HCT116 (cell line): ENCODE results near the gene SND1. TPM values are rescaled to one million over a fixed set of nuclear protein-coding genes. Genes with fewer than 3 reads are reported as not detected.

Experiments used
- ATAC-seq: fragments of 200-7000 bp; cut with Tn5 transposase; 2 replicates; pipeline ENCODE4 v1.9.1; 2020; ENCODE audit warnings: mild to moderate bottlenecking, moderate library complexity
- BruUV-seq: library from RNA; stranded (reverse); fragments of 400-500 nt; replicated peaks from 2 replicates; lab custom pipeline; 2021; lab: Mats Ljungman, UMichigan
- CTCF ChIA-PET: fragments of 300-600 bp; sonication (Branson Sonifier 250); formaldehyde crosslinking; loops from one replicate; lab custom pipeline; 2021; ENCODE audit warnings: antibody characterized with exemption; lab: Charles Lee
- POLR2A ChIA-PET: fragments of 300-600, 350-600 bp; sonication (Branson Sonifier 250); formaldehyde crosslinking; loops from one replicate; lab custom pipeline; 2021; ENCODE audit warnings: antibody characterized with exemption; lab: Charles Lee
- RAD21 ChIA-PET, 2 experiments: fragments of 300-600 bp; sonication (Branson Sonifier 250); formaldehyde crosslinking; loops; one replicate each; lab custom pipeline; 2023; ENCODE audit warnings: low total read pairs in 2 of 2; ENCODE audit not compliant: uncharacterized antibody in 2 of 2, unreplicated experiment in 2 of 2, low non-redundant PET in 1 of 2; lab: Charles Lee
- DNase-seq: peaks from one replicate; pipeline ENCODE4 v3.0.0-alpha.2; 2010; ENCODE audit warnings: low read depth, low spot score
- H2AFZ ChIP-seq: fragments of 200-600 bp; shearing (Covaris generic), sonication (generic); 2 replicates; pipeline ENCODE4 v1.6.1; 2017; ENCODE audit warnings: low read depth, mixed run types, mixed read lengths, antibody characterized with exemption, low read length; ENCODE audit not compliant: poor library complexity, severe bottlenecking
- H3K27ac ChIP-seq: 2 replicates; pipeline ENCODE4 v1.5.1; 2012; ENCODE audit warnings: low read depth, low read length
- H3K27me3 ChIP-seq: fragments of 200-600 bp; sonication (generic); 2 replicates; pipeline ENCODE4 v1.6.1; 2016; ENCODE audit warnings: mixed run types, low read length, mixed read lengths; ENCODE audit not compliant: insufficient read depth
- H3K36me3 ChIP-seq, 2 experiments: fragments of 200-500 bp in 1 of 2; fragments of 200-600 bp in 1 of 2; sonication (Bioruptor generic) in 1 of 2; sonication (generic) in 1 of 2; 2 replicates each; pipeline versions ENCODE4 v1.5.1 to v1.6.1; 2014 to 2016; ENCODE audit warnings: low read length in 2 of 2, inconsistent platforms in 1 of 2, mixed read lengths in 1 of 2, mixed run types in 1 of 2; ENCODE audit not compliant: insufficient read depth in 2 of 2, control insufficient read depth in 1 of 2
- H3K4me1 ChIP-seq, 2 experiments: fragments of 200-600 bp in 1 of 2; sonication (generic) in 1 of 2; 2 replicates each; pipeline versions ENCODE4 v1.5.1 to v1.6.1; 2012 to 2017; ENCODE audit warnings: low read length in 2 of 2, inconsistent platforms in 1 of 2, mild to moderate bottlenecking in 1 of 2, mixed read lengths in 1 of 2, mixed run types in 1 of 2, moderate library complexity in 1 of 2; ENCODE audit not compliant: insufficient read depth in 2 of 2, control insufficient read depth in 1 of 2
- H3K4me2 ChIP-seq: fragments of 200-600 bp; sonication (generic); 2 replicates; pipeline ENCODE4 v1.6.1; 2017; ENCODE audit warnings: mixed run types, low read length, mixed read lengths
- H3K4me3 ChIP-seq, 2 experiments: fragments of 200-600 bp in 1 of 2; sonication (generic) in 1 of 2; replicated peaks in 1 of 2; 2 replicates each; pipeline ENCODE4 v1.5.1; 2011 to 2016; ENCODE audit warnings: low read length in 2 of 2, control low read depth in 1 of 2, low read depth in 1 of 2, mild to moderate bottlenecking in 1 of 2, mixed read lengths in 1 of 2, mixed run types in 1 of 2
- H3K79me2 ChIP-seq: fragments of 200-600 bp; sonication (generic); 2 replicates; pipeline ENCODE4 v1.6.1; 2017; ENCODE audit warnings: mild to moderate bottlenecking, mixed run types, low read length, moderate library complexity, mixed read lengths; ENCODE audit not compliant: insufficient read depth
- H3K9ac ChIP-seq: fragments of 200-600 bp; sonication (generic); 2 replicates; pipeline ENCODE4 v1.6.1; 2016; ENCODE audit warnings: low read length, mixed read lengths
- H3K9me2 ChIP-seq: fragments of 200-600 bp; sonication (generic), shearing (Covaris generic); 2 replicates; pipeline ENCODE4 v1.6.1; 2017; ENCODE audit warnings: mixed run types, mild to moderate bottlenecking, moderate library complexity; ENCODE audit not compliant: insufficient read depth
- H3K9me3 ChIP-seq, 2 experiments: fragments of 200-500 bp in 1 of 2; fragments of 200-600 bp in 1 of 2; sonication (Bioruptor generic) in 1 of 2; sonication (generic) in 1 of 2; 2 replicates each; pipeline ENCODE4 v1.6.1; 2014 to 2017; ENCODE audit warnings: low read length in 2 of 2, mixed read lengths in 2 of 2, inconsistent platforms in 1 of 2, low read depth in 1 of 2, mild to moderate bottlenecking in 1 of 2, mixed run types in 1 of 2, moderate library complexity in 1 of 2; ENCODE audit not compliant: control insufficient read depth in 1 of 2, insufficient read depth in 1 of 2
- H4K20me1 ChIP-seq: fragments of 200-600 bp; sonication (generic), shearing (Covaris generic); 2 replicates; pipeline ENCODE4 v1.6.1; 2017; ENCODE audit warnings: mixed run types, mild to moderate bottlenecking, moderate library complexity; ENCODE audit not compliant: insufficient read depth
- CBX3 ChIP-seq: IDR thresholded peaks from 2 replicates; pipeline ENCODE4 v1.6.1; 2012; ENCODE audit warnings: low read depth
- CEBPB ChIP-seq: IDR thresholded peaks from 2 replicates; pipeline ENCODE4 v1.6.1; 2012; ENCODE audit warnings: low read depth
- EGR1 ChIP-seq: IDR thresholded peaks from 2 replicates; pipeline ENCODE4 v1.6.1; 2012; ENCODE audit warnings: low read depth
- EZH2 ChIP-seq: fragments of 200-600 bp; sonication (generic); IDR thresholded peaks from 2 replicates; pipeline ENCODE4 v1.6.1; 2017; ENCODE audit warnings: antibody characterized with exemption, mixed run types
- EZH2phosphoT487 ChIP-seq: fragments of 200-600 bp; IDR thresholded peaks from 2 replicates; pipeline ENCODE4 v1.6.1; 2018; ENCODE audit warnings: antibody characterized with exemption, borderline replicate concordance
- FOSL1 ChIP-seq: IDR thresholded peaks from 2 replicates; pipeline ENCODE4 v1.6.1; 2012; ENCODE audit warnings: low read depth
- JUND ChIP-seq: IDR thresholded peaks from 2 replicates; pipeline ENCODE4 v1.6.1; 2012
- POLR2A ChIP-seq: IDR thresholded peaks from 2 replicates; pipeline ENCODE4 v1.7.0; 2011; ENCODE audit warnings: borderline replicate concordance; ENCODE audit not compliant: insufficient read depth, insufficient read length; ENCODE audit errors: extremely low read depth
- RAD21 ChIP-seq: IDR thresholded peaks from 2 replicates; pipeline ENCODE4 v1.6.1; 2012; ENCODE audit warnings: low read depth, mild to moderate bottlenecking
- SIN3A ChIP-seq: IDR thresholded peaks from 2 replicates; pipeline ENCODE4 v1.6.1; 2012; ENCODE audit warnings: low read depth
- SP1 ChIP-seq: IDR thresholded peaks from 2 replicates; pipeline ENCODE4 v1.6.1; 2012; ENCODE audit warnings: low read depth
- SRF ChIP-seq: IDR thresholded peaks from 2 replicates; pipeline ENCODE4 v1.6.1; 2012; ENCODE audit warnings: low read depth
- TCF7L2 ChIP-seq: IDR thresholded peaks from 2 replicates; pipeline ENCODE4 v1.7.0; 2011; ENCODE audit warnings: borderline replicate concordance, inconsistent platforms; ENCODE audit not compliant: insufficient read depth, insufficient read length; ENCODE audit errors: extremely low read depth
- YY1 ChIP-seq: IDR thresholded peaks from 2 replicates; pipeline ENCODE4 v1.6.1; 2011; ENCODE audit warnings: low read length, low read depth, moderate library complexity, mild to moderate bottlenecking; ENCODE audit not compliant: insufficient replicate concordance; ENCODE audit errors: extremely low read depth
- ZFX ChIP-seq: fragments of 450-650 bp; IDR thresholded peaks from 2 replicates; pipeline ENCODE4 v1.6.1; 2017
- ZNF274 ChIP-seq: fragments of 200-500 bp; sonication (Bioruptor generic); IDR thresholded peaks from 2 replicates; pipeline ENCODE4 v1.6.1; 2014; ENCODE audit warnings: mild to moderate bottlenecking, low read depth, low read length, inconsistent platforms
- intact Hi-C: fragments of 100-400 bp; cut with micrococcal nuclease; formaldehyde crosslinking; loops from 2 replicates; pipeline ENCODE4 v1.10.0; 2022
- total RNA-seq: library from RNA; stranded (reverse); gene quantifications from one replicate; pipeline ENCODE4 v1.2.1, GENCODE V29; 2021; ENCODE audit not compliant: unreplicated experiment
- TF ChIP-seq, protein P1 (sequence below): IDR thresholded peaks from 2 replicates; pipeline ENCODE4 v1.6.1; 2011; ENCODE audit warnings: mild to moderate bottlenecking, low read length, moderate library complexity; ENCODE audit not compliant: insufficient replicate concordance; ENCODE audit errors: extremely low read depth
- TF ChIP-seq, protein P2 (sequence below): IDR thresholded peaks from 2 replicates; pipeline ENCODE4 v1.6.1; 2012
- TF ChIP-seq, protein P3 (sequence below): IDR thresholded peaks from 2 replicates; pipeline ENCODE4 v1.6.1; 2012; ENCODE audit warnings: low read depth

The SND1 gene
- total RNA-seq, 1 experiment from 2014 or later = 169 TPM

DNA sequence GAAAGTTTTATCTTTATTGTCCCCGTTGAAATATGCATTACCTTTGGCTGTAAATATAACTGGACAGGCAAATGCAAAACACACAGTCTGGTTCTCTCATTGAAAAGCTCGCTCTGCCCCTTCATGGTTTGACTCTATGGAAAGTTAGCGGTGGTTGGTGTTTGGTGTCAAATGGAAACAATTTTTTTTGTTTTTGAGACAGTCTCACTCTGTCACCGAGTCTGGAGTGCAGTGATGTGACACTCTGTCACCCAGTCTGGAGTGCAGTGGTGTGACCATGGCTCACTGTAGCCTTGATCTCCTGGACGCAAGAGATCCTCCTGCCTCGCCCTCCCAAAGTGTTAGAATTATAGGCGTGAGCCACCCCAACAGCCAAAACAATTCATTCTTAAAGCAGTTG, 229.6 kb downstream of the SND1 start (continued):
- TF ChIP-seq TCF7L2 = no peak
- no peak for TF ChIP-seq YY1
- no peak for TF ChIP-seq JUND
- TF ChIP-seq, protein P1, sequence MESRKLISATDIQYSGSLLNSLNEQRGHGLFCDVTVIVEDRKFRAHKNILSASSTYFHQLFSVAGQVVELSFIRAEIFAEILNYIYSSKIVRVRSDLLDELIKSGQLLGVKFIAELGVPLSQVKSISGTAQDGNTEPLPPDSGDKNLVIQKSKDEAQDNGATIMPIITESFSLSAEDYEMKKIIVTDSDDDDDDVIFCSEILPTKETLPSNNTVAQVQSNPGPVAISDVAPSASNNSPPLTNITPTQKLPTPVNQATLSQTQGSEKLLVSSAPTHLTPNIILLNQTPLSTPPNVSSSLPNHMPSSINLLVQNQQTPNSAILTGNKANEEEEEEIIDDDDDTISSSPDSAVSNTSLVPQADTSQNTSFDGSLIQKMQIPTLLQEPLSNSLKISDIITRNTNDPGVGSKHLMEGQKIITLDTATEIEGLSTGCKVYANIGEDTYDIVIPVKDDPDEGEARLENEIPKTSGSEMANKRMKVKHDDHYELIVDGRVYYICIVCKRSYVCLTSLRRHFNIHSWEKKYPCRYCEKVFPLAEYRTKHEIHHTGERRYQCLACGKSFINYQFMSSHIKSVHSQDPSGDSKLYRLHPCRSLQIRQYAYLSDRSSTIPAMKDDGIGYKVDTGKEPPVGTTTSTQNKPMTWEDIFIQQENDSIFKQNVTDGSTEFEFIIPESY = no peak
- TF ChIP-seq, all 23 proteins: peak for 0

DNA sequence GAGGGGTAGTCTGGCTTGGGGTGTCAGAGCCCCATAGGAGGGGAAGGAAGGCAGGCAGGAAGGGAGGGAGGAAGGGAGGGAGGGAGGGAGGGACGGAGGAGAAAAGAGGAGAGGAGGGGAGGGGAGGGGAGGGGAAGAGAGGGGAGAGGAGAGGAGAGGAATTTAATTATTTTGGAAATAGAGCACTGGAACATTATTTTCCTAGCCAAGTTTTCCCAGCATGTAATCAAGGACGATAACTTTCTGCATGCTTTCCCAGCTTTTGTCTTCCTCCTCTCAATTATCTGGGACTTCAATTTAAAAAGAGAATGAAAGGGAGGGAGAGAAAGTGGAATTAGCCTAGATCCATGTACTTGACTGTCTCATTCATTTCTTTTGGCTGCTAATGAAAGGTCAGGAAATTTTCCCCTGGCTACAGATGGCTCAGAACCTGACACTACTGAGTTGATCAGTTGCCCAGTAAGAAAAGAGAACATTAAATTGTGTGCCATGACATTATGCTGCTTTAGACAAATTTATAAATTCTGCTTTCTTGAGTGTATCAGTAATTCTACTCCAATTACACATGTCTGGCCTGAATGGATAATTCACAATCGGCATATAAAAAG, 230.4 kb downstream of the SND1 start:
- Histone ChIP-seq H2AFZ (no peak overlapping the region), H3K9me2 (no peaks in the 10 kb centered on the region), H3K4me2 (no peak overlapping the region), H3K79me2 (peaks cover 43% of the 10 kb centered on the region), H4K20me1 (peaks cover 9% of the 10 kb centered on the region; the same call in 1 of the 2 replicates), H3K27me3 (no peaks in the 10 kb centered on the region), H3K4me1 (peaks cover 0 to 8% of the 10 kb centered on the region in 2 experiments; a peak in 1 of 4 replicates), H3K4me3 (no peak overlapping the region), H3K36me3 (no peaks in the 10 kb centered on the region), H3K9me3 (no peaks in the 10 kb centered on the region), H3K27ac (no peak overlapping the region), H3K9ac (no peak overlapping the region)
- POLR2A ChIA-PET = no interaction called here
- ATAC-seq (no peak), DNase-seq (no peak)
- CTCF ChIA-PET = no interaction called here
- RAD21 ChIA-PET = no interaction called here
- intact Hi-C loops = no loop called here
- BruUV-seq = no TSS peak
- TF ChIP-seq, protein P1 = no peak
- TF ChIP-seq SRF (no peak), CEBPB (no peak), ZNF274 (no peak), EZH2phosphoT487 (no peak), POLR2A (no peak), JUND (no peak), SIN3A (no peak), SP1 (no peak), RAD21 (no peak), EGR1 (no peak), CBX3 (no peak), FOSL1 (no peak), EZH2 (no peak), ZFX (no peak)
- TF ChIP-seq, protein P2, sequence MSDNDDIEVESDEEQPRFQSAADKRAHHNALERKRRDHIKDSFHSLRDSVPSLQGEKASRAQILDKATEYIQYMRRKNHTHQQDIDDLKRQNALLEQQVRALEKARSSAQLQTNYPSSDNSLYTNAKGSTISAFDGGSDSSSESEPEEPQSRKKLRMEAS = no peak
- TF ChIP-seq, protein P3, sequence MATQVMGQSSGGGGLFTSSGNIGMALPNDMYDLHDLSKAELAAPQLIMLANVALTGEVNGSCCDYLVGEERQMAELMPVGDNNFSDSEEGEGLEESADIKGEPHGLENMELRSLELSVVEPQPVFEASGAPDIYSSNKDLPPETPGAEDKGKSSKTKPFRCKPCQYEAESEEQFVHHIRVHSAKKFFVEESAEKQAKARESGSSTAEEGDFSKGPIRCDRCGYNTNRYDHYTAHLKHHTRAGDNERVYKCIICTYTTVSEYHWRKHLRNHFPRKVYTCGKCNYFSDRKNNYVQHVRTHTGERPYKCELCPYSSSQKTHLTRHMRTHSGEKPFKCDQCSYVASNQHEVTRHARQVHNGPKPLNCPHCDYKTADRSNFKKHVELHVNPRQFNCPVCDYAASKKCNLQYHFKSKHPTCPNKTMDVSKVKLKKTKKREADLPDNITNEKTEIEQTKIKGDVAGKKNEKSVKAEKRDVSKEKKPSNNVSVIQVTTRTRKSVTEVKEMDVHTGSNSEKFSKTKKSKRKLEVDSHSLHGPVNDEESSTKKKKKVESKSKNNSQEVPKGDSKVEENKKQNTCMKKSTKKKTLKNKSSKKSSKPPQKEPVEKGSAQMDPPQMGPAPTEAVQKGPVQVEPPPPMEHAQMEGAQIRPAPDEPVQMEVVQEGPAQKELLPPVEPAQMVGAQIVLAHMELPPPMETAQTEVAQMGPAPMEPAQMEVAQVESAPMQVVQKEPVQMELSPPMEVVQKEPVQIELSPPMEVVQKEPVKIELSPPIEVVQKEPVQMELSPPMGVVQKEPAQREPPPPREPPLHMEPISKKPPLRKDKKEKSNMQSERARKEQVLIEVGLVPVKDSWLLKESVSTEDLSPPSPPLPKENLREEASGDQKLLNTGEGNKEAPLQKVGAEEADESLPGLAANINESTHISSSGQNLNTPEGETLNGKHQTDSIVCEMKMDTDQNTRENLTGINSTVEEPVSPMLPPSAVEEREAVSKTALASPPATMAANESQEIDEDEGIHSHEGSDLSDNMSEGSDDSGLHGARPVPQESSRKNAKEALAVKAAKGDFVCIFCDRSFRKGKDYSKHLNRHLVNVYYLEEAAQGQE = no peak
